Measurements from ENCODE around the gene OPCML. TPM values are rescaled to one million over a fixed set of nuclear protein-coding genes. Genes with fewer than 3 reads are reported as not detected.

Gene OPCML
- total and polyA plus RNA-seq, 2 experiments from 2014 or later: 1.2 to 4.4 TPM

DNA sequence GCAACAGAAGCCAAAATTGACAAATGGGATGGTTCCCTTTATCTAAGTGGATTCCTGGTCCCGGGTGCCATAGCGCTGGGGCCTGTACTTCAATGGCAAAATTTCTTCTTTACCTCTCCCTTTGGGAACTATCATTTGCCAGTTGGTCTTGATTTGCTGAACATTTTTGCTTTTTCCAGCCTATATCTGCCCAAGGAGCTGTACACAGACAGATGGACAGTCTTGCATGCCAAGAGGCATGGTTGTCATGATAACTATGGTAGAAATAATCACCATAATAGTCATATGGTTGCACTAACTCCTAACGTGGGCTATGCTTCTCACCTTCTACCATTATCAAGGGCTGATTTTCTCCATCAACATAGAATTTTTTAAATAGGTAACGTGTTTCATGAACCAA lies 1030.9 kb downstream of the OPCML start (continued):
- TF ChIP-seq, protein P1, sequence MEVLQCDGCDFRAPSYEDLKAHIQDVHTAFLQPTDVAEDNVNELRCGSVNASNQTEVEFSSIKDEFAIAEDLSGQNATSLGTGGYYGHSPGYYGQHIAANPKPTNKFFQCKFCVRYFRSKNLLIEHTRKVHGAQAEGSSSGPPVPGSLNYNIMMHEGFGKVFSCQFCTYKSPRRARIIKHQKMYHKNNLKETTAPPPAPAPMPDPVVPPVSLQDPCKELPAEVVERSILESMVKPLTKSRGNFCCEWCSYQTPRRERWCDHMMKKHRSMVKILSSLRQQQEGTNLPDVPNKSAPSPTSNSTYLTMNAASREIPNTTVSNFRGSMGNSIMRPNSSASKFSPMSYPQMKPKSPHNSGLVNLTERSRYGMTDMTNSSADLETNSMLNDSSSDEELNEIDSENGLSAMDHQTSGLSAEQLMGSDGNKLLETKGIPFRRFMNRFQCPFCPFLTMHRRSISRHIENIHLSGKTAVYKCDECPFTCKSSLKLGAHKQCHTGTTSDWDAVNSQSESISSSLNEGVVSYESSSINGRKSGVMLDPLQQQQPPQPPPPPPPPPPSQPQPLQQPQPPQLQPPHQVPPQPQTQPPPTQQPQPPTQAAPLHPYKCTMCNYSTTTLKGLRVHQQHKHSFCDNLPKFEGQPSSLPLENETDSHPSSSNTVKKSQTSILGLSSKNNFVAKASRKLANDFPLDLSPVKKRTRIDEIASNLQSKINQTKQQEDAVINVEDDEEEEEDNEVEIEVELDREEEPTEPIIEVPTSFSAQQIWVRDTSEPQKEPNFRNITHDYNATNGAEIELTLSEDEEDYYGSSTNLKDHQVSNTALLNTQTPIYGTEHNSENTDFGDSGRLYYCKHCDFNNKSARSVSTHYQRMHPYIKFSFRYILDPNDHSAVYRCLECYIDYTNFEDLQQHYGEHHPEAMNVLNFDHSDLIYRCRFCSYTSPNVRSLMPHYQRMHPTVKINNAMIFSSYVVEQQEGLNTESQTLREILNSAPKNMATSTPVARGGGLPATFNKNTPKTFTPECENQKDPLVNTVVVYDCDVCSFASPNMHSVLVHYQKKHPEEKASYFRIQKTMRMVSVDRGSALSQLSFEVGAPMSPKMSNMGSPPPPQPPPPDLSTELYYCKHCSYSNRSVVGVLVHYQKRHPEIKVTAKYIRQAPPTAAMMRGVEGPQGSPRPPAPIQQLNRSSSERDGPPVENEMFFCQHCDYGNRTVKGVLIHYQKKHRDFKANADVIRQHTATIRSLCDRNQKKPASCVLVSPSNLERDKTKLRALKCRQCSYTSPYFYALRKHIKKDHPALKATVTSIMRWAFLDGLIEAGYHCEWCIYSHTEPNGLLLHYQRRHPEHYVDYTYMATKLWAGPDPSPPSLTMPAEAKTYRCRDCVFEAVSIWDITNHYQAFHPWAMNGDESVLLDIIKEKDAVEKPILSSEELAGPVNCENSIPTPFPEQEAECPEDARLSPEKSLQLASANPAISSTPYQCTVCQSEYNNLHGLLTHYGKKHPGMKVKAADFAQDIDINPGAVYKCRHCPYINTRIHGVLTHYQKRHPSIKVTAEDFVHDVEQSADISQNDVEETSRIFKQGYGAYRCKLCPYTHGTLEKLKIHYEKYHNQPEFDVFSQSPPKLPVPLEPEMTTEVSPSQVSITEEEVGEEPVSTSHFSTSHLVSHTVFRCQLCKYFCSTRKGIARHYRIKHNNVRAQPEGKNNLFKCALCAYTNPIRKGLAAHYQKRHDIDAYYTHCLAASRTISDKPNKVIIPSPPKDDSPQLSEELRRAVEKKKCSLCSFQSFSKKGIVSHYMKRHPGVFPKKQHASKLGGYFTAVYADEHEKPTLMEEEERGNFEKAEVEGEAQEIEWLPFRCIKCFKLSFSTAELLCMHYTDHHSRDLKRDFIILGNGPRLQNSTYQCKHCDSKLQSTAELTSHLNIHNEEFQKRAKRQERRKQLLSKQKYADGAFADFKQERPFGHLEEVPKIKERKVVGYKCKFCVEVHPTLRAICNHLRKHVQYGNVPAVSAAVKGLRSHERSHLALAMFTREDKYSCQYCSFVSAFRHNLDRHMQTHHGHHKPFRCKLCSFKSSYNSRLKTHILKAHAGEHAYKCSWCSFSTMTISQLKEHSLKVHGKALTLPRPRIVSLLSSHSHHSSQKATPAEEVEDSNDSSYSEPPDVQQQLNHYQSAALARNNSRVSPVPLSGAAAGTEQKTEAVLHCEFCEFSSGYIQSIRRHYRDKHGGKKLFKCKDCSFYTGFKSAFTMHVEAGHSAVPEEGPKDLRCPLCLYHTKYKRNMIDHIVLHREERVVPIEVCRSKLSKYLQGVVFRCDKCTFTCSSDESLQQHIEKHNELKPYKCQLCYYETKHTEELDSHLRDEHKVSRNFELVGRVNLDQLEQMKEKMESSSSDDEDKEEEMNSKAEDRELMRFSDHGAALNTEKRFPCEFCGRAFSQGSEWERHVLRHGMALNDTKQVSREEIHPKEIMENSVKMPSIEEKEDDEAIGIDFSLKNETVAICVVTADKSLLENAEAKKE (CRISPR knock-in tag; IDR thresholded peaks at IDR 0.05): no peak
- TF ChIP-seq, protein P2, sequence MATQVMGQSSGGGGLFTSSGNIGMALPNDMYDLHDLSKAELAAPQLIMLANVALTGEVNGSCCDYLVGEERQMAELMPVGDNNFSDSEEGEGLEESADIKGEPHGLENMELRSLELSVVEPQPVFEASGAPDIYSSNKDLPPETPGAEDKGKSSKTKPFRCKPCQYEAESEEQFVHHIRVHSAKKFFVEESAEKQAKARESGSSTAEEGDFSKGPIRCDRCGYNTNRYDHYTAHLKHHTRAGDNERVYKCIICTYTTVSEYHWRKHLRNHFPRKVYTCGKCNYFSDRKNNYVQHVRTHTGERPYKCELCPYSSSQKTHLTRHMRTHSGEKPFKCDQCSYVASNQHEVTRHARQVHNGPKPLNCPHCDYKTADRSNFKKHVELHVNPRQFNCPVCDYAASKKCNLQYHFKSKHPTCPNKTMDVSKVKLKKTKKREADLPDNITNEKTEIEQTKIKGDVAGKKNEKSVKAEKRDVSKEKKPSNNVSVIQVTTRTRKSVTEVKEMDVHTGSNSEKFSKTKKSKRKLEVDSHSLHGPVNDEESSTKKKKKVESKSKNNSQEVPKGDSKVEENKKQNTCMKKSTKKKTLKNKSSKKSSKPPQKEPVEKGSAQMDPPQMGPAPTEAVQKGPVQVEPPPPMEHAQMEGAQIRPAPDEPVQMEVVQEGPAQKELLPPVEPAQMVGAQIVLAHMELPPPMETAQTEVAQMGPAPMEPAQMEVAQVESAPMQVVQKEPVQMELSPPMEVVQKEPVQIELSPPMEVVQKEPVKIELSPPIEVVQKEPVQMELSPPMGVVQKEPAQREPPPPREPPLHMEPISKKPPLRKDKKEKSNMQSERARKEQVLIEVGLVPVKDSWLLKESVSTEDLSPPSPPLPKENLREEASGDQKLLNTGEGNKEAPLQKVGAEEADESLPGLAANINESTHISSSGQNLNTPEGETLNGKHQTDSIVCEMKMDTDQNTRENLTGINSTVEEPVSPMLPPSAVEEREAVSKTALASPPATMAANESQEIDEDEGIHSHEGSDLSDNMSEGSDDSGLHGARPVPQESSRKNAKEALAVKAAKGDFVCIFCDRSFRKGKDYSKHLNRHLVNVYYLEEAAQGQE (IDR thresholded peaks at IDR 0.05; ENCODE audit: unreplicated experiment): no peak
- no peak for TF ChIP-seq ZNF114 (CRISPR knock-in tag; IDR thresholded peaks at IDR 0.05)
- TF ChIP-seq POLR2AphosphoS5 (IDR thresholded peaks at IDR 0.05; ENCODE audit: low read depth): no peak
- TF ChIP-seq JUNB (IDR thresholded peaks at IDR 0.05; ENCODE audit: unreplicated experiment): no peak
- no peak for TF ChIP-seq NANOG (IDR thresholded peaks at IDR 0.05; ENCODE audit: borderline replicate concordance)
- TF ChIP-seq, protein P3, sequence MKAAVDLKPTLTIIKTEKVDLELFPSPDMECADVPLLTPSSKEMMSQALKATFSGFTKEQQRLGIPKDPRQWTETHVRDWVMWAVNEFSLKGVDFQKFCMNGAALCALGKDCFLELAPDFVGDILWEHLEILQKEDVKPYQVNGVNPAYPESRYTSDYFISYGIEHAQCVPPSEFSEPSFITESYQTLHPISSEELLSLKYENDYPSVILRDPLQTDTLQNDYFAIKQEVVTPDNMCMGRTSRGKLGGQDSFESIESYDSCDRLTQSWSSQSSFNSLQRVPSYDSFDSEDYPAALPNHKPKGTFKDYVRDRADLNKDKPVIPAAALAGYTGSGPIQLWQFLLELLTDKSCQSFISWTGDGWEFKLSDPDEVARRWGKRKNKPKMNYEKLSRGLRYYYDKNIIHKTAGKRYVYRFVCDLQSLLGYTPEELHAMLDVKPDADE (IDR thresholded peaks at IDR 0.05): no peak
- TF ChIP-seq, protein P4, sequence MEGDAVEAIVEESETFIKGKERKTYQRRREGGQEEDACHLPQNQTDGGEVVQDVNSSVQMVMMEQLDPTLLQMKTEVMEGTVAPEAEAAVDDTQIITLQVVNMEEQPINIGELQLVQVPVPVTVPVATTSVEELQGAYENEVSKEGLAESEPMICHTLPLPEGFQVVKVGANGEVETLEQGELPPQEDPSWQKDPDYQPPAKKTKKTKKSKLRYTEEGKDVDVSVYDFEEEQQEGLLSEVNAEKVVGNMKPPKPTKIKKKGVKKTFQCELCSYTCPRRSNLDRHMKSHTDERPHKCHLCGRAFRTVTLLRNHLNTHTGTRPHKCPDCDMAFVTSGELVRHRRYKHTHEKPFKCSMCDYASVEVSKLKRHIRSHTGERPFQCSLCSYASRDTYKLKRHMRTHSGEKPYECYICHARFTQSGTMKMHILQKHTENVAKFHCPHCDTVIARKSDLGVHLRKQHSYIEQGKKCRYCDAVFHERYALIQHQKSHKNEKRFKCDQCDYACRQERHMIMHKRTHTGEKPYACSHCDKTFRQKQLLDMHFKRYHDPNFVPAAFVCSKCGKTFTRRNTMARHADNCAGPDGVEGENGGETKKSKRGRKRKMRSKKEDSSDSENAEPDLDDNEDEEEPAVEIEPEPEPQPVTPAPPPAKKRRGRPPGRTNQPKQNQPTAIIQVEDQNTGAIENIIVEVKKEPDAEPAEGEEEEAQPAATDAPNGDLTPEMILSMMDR (conservative IDR thresholded peaks at IDR 0.05; ENCODE audit: low read depth in 2 of 2): no peak
- TF ChIP-seq STAT1 (IDR thresholded peaks at IDR 0.05; ENCODE audit: unreplicated experiment): no peak

Data from GM23338 (cell line).